Body of pancreas (tissue), 4 donors: ENCODE data around the gene SLC22A23.

Source experiments
- POLR2A ChIP-seq, 3 donors: fragments of 450-650 bp; IDR thresholded peaks; one replicate each; pipeline ENCODE4 v1.6.1; 2016; ENCODE audit warnings: antibody characterized with exemption in 3 of 3, mild to moderate bottlenecking in 2 of 3
- TF ChIP-seq, protein P1 (sequence below), 7 experiments: fragments of 450-650 bp in 4 of 7; fragments of 200-600 bp in 3 of 7; sonication (generic) in 3 of 7; IDR thresholded peaks; one replicate each; pipeline ENCODE4 v1.5.1; 2016 to 2019; ENCODE audit warnings: antibody characterized with exemption in 7 of 7

GRCh38 chr6:3226042-3226441 lies 230.8 kb downstream of the SLC22A23 start:
- TF ChIP-seq, protein P1, sequence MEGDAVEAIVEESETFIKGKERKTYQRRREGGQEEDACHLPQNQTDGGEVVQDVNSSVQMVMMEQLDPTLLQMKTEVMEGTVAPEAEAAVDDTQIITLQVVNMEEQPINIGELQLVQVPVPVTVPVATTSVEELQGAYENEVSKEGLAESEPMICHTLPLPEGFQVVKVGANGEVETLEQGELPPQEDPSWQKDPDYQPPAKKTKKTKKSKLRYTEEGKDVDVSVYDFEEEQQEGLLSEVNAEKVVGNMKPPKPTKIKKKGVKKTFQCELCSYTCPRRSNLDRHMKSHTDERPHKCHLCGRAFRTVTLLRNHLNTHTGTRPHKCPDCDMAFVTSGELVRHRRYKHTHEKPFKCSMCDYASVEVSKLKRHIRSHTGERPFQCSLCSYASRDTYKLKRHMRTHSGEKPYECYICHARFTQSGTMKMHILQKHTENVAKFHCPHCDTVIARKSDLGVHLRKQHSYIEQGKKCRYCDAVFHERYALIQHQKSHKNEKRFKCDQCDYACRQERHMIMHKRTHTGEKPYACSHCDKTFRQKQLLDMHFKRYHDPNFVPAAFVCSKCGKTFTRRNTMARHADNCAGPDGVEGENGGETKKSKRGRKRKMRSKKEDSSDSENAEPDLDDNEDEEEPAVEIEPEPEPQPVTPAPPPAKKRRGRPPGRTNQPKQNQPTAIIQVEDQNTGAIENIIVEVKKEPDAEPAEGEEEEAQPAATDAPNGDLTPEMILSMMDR (IDR thresholded peaks at IDR 0.05) = no peak
- no peak for TF ChIP-seq POLR2A (IDR thresholded peaks at IDR 0.05)
